Tibial artery (tissue), 4 donors: ENCODE measurements around the gene ERF.

Experiments used
- DNase-seq, 2 donors: peaks; one replicate each; pipeline ENCODE4 v3.0.0-alpha.2; 2019
- H3K27ac ChIP-seq, 2 donors: fragments of 200-600 bp; sonication (generic) in 1 of 2; 1 replicate in 1 of 2; 2 replicates in 1 of 2; pipeline ENCODE4 v1.5.1; 2018 to 2019; ENCODE audit warnings: mild to moderate bottlenecking in 1 of 2
- H3K27me3 ChIP-seq, 2 donors: fragments of 200-600 bp; sonication (generic) in 1 of 2; one replicate each; pipeline versions ENCODE4 v1.5.1 to v1.6.0; 2016 to 2019
- H3K36me3 ChIP-seq, 3 donors: fragments of 200-600 bp; sonication (generic) in 2 of 3; one replicate each; pipeline ENCODE4 v1.5.1; 2016 to 2019; ENCODE audit warnings: mild to moderate bottlenecking in 2 of 3
- H3K4me1 ChIP-seq, 4 donors: fragments of 200-600 bp; sonication (generic) in 2 of 4; 1 replicate in 3 of 4; 2 replicates in 1 of 4; pipeline ENCODE4 v1.5.1; 2016 to 2019
- H3K4me3 ChIP-seq, 2 donors: fragments of 200-600 bp; sonication (generic) in 1 of 2; 1 replicate in 1 of 2; 2 replicates in 1 of 2; pipeline ENCODE4 v1.5.1; 2018 to 2019; ENCODE audit warnings: mild to moderate bottlenecking in 2 of 2
- H3K9me3 ChIP-seq, 3 donors: fragments of 200-600 bp; sonication (generic) in 1 of 3; one replicate each; pipeline ENCODE4 v1.5.1; 2016 to 2019
- intact Hi-C: fragments of 100-400 bp; cut with DNase I; formaldehyde crosslinking; loops from one replicate; pipeline ENCODE4 v1.15.0; 2023; ENCODE audit warnings: low total_unique reads
- TF ChIP-seq, protein P1 (sequence below), 2 experiments: fragments of 200-600 bp in 1 of 2; fragments of 450-650 bp in 1 of 2; IDR thresholded peaks; one replicate each; pipeline ENCODE4 v1.5.1; 2017 to 2019; ENCODE audit warnings: antibody characterized with exemption in 2 of 2, mild to moderate bottlenecking in 1 of 2, moderate library complexity in 1 of 2

ERF gene

DNA sequence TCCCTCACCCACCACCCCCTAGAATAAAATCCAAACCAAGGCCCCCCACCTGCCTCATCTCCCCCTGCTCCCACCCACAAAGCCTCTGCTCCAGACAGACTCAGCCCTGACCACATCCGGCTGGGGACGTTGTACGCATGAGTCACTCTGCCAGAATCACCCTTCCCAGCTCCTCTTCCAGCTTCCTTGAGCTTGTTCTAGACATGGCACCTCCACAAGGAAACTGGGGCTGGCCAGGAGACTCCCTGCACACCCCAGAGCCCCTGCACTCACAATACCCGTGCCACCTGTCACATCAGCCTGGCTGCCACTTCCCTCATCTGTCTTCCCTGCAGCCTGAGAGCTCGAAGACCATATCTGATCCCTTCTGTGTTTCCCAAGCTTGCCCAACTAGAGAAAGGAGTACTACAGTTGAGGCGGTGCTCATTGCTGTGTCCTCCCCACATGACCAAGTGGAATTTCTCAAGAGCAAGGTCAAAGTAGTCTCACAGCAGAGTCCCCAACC, 47.1 kb downstream of the ERF start:
- Histone ChIP-seq H3K9me3 (no peaks in the 10 kb centered on the region), H3K4me1 (peaks cover 0 to 12% (median 0%) of the 10 kb centered on the region in 4 donors), H3K27me3 (no peaks in the 10 kb centered on the region), H3K27ac (no peak overlapping the region), H3K36me3 (peaks cover 54 to 99% (median 82%) of the 10 kb centered on the region in 3 donors), H3K4me3 (no peak overlapping the region)
- no peak for DNase-seq
- intact Hi-C loops: no loop called here
- TF ChIP-seq, protein P1, sequence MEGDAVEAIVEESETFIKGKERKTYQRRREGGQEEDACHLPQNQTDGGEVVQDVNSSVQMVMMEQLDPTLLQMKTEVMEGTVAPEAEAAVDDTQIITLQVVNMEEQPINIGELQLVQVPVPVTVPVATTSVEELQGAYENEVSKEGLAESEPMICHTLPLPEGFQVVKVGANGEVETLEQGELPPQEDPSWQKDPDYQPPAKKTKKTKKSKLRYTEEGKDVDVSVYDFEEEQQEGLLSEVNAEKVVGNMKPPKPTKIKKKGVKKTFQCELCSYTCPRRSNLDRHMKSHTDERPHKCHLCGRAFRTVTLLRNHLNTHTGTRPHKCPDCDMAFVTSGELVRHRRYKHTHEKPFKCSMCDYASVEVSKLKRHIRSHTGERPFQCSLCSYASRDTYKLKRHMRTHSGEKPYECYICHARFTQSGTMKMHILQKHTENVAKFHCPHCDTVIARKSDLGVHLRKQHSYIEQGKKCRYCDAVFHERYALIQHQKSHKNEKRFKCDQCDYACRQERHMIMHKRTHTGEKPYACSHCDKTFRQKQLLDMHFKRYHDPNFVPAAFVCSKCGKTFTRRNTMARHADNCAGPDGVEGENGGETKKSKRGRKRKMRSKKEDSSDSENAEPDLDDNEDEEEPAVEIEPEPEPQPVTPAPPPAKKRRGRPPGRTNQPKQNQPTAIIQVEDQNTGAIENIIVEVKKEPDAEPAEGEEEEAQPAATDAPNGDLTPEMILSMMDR (IDR thresholded peaks at IDR 0.05): no peak

GRCh38 chr19:42206871-42207755, 47.8 kb downstream of the ERF start:
- Histone ChIP-seq H3K4me3 (no peak overlapping the region), H3K27ac (no peak overlapping the region), H3K4me1 (peaks cover 0 to 12% (median 0%) of the 10 kb centered on the region in 4 donors), H3K9me3 (no peaks in the 10 kb centered on the region), H3K36me3 (peaks cover 52 to 99% (median 83%) of the 10 kb centered on the region in 3 donors), H3K27me3 (no peaks in the 10 kb centered on the region)
- intact Hi-C loops: no loop called here
- TF ChIP-seq, protein P1 (IDR thresholded peaks at IDR 0.05): no peak
- DNase-seq: no peak

DNA sequence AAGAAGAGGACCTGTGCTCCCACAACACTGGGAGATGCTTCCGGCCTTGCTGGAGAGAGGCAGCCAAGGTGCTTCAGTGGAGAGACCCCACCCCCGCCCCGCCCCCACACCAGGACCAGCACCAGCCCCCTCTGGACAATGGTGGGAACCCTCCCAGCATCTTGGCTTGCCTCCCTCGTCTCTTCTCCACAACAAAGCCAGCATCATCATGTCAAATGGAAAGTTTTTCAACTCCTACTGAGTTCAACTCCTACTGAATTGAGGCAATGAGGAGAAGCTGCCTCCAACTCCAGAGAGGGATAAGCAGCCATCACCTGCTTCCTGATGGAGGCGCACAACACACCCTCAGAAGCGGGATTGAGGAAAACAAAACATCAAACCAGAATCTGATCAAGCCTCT, 50.3 kb downstream of the ERF start:
- no peaks in the 10 kb centered on the region for H3K9me3 ChIP-seq
- H3K27me3 ChIP-seq: no peaks in the 10 kb centered on the region
- no peak overlapping the region for H3K27ac ChIP-seq
- TF ChIP-seq, protein P1 (IDR thresholded peaks at IDR 0.05): no peak
- peaks cover 0 to 12% (median 0%) of the 10 kb centered on the region in 4 donors for H3K4me1 ChIP-seq
- no peak overlapping the region for H3K4me3 ChIP-seq
- peaks cover 50 to 100% (median 94%) of the 10 kb centered on the region in 3 donors for H3K36me3 ChIP-seq
- intact Hi-C loops: no loop called here
- DNase-seq: no peak

GRCh38 chr19:42203700-42204099, 51.2 kb downstream of the ERF start:
- TF ChIP-seq, protein P1 (IDR thresholded peaks at IDR 0.05): no peak
- Histone ChIP-seq H3K27me3 (no peaks in the 10 kb centered on the region), H3K36me3 (peaks cover 50 to 100% (median 94%) of the 10 kb centered on the region in 3 donors), H3K27ac (no peak overlapping the region), H3K4me1 (peaks cover 0 to 18% (median 0%) of the 10 kb centered on the region in 4 donors), H3K9me3 (no peaks in the 10 kb centered on the region), H3K4me3 (no peak overlapping the region)
- DNase-seq: no peak
- intact Hi-C loops: no loop called here

DNA sequence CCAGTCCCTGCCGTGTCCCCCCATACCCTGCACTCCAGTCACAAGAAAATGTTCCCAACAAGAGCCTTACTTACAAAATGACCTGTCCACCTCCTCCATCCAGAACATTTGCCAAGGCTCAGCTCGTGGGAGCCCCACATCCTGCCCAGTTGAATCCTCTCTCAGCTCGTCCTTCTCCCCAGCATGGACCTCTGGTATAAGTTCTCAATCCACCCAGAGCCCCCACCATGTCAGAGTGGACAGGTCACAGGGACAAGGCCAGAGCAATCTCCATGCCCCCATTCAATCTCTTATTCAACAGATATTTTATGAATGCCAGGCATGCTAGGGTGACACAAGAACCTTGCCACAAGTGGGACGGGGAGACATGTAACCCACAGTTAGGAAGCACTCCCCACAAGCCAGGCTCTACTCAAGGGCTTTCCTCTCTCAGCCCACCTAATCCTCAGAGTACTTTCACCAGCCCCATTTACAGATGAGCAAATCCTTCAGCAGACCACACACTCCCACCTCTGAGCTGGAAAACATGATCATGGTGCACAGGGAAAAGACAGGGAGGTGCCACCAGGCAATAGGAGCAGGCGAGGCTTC, 52.5 kb downstream of the ERF start:
- TF ChIP-seq, protein P1 (IDR thresholded peaks at IDR 0.05): no peak
- Histone ChIP-seq H3K4me1 (peaks cover 0 to 8% (median 0%) of the 10 kb centered on the region in 4 donors), H3K27ac (no peak overlapping the region)

More for the DNA sequence above, 52.5 kb downstream of the ERF start:
- no peaks in the 10 kb centered on the region for H3K27me3 ChIP-seq
- no peak for DNase-seq
- no peak overlapping the region for H3K4me3 ChIP-seq
- H3K36me3 ChIP-seq: peaks cover 45 to 100% (median 95%) of the 10 kb centered on the region in 3 donors
- H3K9me3 ChIP-seq: no peaks in the 10 kb centered on the region
- intact Hi-C loops: no loop called here
